Bronchial smooth muscle cell (primary cell): ENCODE measurements around the gene NCAPG. TPM values are rescaled to one million over a fixed set of nuclear protein-coding genes. Genes with fewer than 3 reads are reported as not detected.

Source experiments
- total RNA-seq: library from RNA; depleted of rRNA; stranded (reverse); fragments of >200 nt; gene quantifications from 2 replicates; pipeline ENCODE4 v1.2.1, GENCODE V29; 2014

Gene NCAPG
- 1.4 and 4.7 TPM in 2 replicates for total RNA-seq

GRCh38 chr4:17810260-17811077 lies at the start of gene NCAPG, which contains the start of gene DCAF16:
TSS of gene NCAPG (plus strand) at chr4:17810979. CDS start at chr4:17811078, 99 bp downstream.
TSS of gene DCAF16 (minus strand) at chr4:17810757. CDS start at chr4:17804141, 6,616 bp downstream.

GRCh38 chr4:17781300-17782287 lies 29.2 kb upstream of the NCAPG start, which contains the start of gene FAM184B:
TSS of gene FAM184B (minus strand) at chr4:17781621. CDS start at chr4:17781299, 322 bp downstream.

Other genes starting within 250 kb of the NCAPG start
- 95.4 and 111 TPM in 2 replicates for gene LAP3, start 233.8 kb upstream of the NCAPG start, total RNA-seq
- 5.9 and 12.0 TPM in 2 replicates for gene MED28, start 196.3 kb upstream of the NCAPG start, total RNA-seq
- gene FAM184B, start 29.4 kb upstream of the NCAPG start, total RNA-seq: not detected in 2 replicates
- gene DCAF16, start 222 bp upstream of the NCAPG start, total RNA-seq: 11.3 and 17.5 TPM in 2 replicates
- 6.5 and 6.7 TPM in 2 replicates for gene LCORL, start 210.8 kb downstream of the NCAPG start, total RNA-seq